Right atrium auricular region (tissue), 2 donors: ENCODE data around the gene C2orf49. TPM values are rescaled to one million over a fixed set of nuclear protein-coding genes. Genes with fewer than 3 reads are reported as not detected.

ENCODE experiments used
- DNase-seq: peaks from one replicate; pipeline ENCODE4 v3.0.0-alpha.2; 2019; ENCODE audit warnings: low spot score
- H3K27ac ChIP-seq, 2 donors: fragments of 200-600 bp; sonication (generic); 1 replicate in 1 of 2; 2 replicates in 1 of 2; pipeline ENCODE4 v1.5.1; 2016 to 2019
- H3K27me3 ChIP-seq, 2 donors: fragments of 200-600 bp; sonication (generic); one replicate each; pipeline versions ENCODE4 v1.5.1 to v1.6.0; 2017 to 2019
- H3K36me3 ChIP-seq: fragments of 200-600 bp; sonication (generic); one replicate; pipeline ENCODE4 v1.5.1; 2016
- H3K4me1 ChIP-seq, 2 donors: fragments of 200-600 bp; sonication (generic); one replicate each; pipeline versions ENCODE4 v1.5.1 to v1.6.0; 2017 to 2019
- H3K4me3 ChIP-seq, 2 donors: fragments of 200-600 bp; sonication (generic); 1 replicate in 1 of 2; 2 replicates in 1 of 2; pipeline ENCODE4 v1.5.1; 2017 to 2019; ENCODE audit warnings: mild to moderate bottlenecking in 1 of 2, moderate library complexity in 1 of 2
- H3K9me3 ChIP-seq, 2 donors: fragments of 200-600 bp; sonication (generic); one replicate each; pipeline ENCODE4 v1.5.1; 2019
- CTCF ChIP-seq, 2 donors: fragments of 200-600 bp; sonication (generic); IDR thresholded peaks; one replicate each; pipeline ENCODE4 v1.5.1; 2019; ENCODE audit warnings: antibody characterized with exemption in 2 of 2
- total RNA-seq, 2 donors: library from RNA; depleted of rRNA; stranded (reverse); fragments of >200 nt; gene quantifications; one replicate each; pipeline ENCODE4 v1.1.0, GENCODE V29; 2016

Gene C2orf49
- total RNA-seq, 2 donors from 2014 or later, result 15.5 to 18.0 TPM

DNA sequence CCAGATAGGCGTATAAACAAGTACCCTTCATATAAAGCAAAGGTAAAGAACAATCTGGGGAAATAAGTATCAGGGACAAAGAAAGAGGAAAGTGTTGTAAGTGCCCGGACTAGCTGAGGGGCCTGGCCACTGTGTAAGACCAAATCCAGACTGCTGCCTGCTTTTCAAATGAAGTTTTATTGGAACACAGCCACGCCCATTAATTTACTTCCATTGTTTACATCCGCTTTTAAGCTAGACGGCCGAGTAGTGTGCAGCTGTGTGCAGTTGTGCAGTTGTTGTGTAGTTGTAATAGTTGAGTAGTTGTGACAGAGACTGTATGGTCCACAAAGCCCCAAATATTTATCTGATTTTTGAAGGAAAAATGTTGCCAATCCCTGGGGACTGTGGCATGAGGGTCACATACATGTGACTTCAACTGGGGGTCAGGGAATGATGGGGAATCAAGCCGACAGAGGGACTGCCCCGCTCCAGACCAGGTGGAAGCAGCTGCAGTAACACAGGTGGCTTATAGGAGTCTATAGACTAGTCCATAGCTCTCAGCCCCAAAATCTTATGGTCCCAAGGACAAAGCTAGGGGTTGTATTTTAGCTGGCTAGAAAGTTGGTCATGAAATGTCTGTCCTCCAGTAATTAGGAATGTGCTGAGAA, 31.5 kb downstream of the C2orf49 start:
- peaks cover 0 to 28% of the 10 kb centered on the region in 2 donors for H3K4me1 ChIP-seq
- H3K36me3 ChIP-seq, result peaks cover 71% of the 10 kb centered on the region
- no peak for TF ChIP-seq CTCF (IDR thresholded peaks at IDR 0.05)
- H3K9me3 ChIP-seq, result no peaks in the 10 kb centered on the region
- H3K4me3 ChIP-seq, result no peak overlapping the region
- peak; percentile 34 for DNase-seq
- no peak overlapping the region for H3K27ac ChIP-seq
- no peaks in the 10 kb centered on the region for H3K27me3 ChIP-seq

GRCh38 chr2:105369777-105370690, 32.7 kb downstream of the C2orf49 start:
- peak; percentile 93 for DNase-seq
- Histone ChIP-seq H3K27me3 (no peaks in the 10 kb centered on the region), H3K4me3 (no peak overlapping the region), H3K27ac (no peak overlapping the region), H3K9me3 (no peaks in the 10 kb centered on the region), H3K36me3 (peaks cover 60% of the 10 kb centered on the region), H3K4me1 (peaks cover 0 to 37% of the 10 kb centered on the region in 2 donors)
- TF ChIP-seq CTCF (IDR thresholded peaks at IDR 0.05), result peak; percentile 88 to 93

- H3K36me3 ChIP-seq, result peaks cover 49% of the 10 kb centered on the region
- H3K4me3 ChIP-seq, result no peak overlapping the region
- no peaks in the 10 kb centered on the region for H3K9me3 ChIP-seq
- peaks cover 0 to 44% of the 10 kb centered on the region in 2 donors for H3K4me1 ChIP-seq
- peak; percentile 46 for DNase-seq
- no peak for TF ChIP-seq CTCF (IDR thresholded peaks at IDR 0.05)
- H3K27me3 ChIP-seq, result no peaks in the 10 kb centered on the region
- H3K27ac ChIP-seq, result no peak overlapping the region
Observed at GRCh38 chr2:105371156-105371555, 33.8 kb downstream of the C2orf49 start.

GRCh38 chr2:105371810-105372209, 34.5 kb downstream of the C2orf49 start:
- no peaks in the 10 kb centered on the region for H3K27me3 ChIP-seq
- H3K4me3 ChIP-seq, result no peak overlapping the region
- H3K27ac ChIP-seq, result peak overlapping the region in 1 of 2 donors; percentile 68
- H3K36me3 ChIP-seq, result peaks cover 46% of the 10 kb centered on the region
- H3K4me1 ChIP-seq, result peaks cover 0 to 48% of the 10 kb centered on the region in 2 donors
- no peak for TF ChIP-seq CTCF (IDR thresholded peaks at IDR 0.05)
- no peaks in the 10 kb centered on the region for H3K9me3 ChIP-seq
- DNase-seq, result peak; percentile 56

GRCh38 chr2:105373344-105373781, 36.0 kb downstream of the C2orf49 start:
- H3K36me3 ChIP-seq, result peaks cover 37% of the 10 kb centered on the region
- no peak for TF ChIP-seq CTCF (IDR thresholded peaks at IDR 0.05)
- DNase-seq, result peak; percentile 82
- H3K4me1 ChIP-seq, result peaks cover 0 to 61% of the 10 kb centered on the region in 2 donors
- H3K9me3 ChIP-seq, result no peaks in the 10 kb centered on the region
- H3K27me3 ChIP-seq, result no peaks in the 10 kb centered on the region
- H3K27ac ChIP-seq, result peak overlapping the region; percentile 68
- no peak overlapping the region for H3K4me3 ChIP-seq
